ENCODE data around the gene CNNM2.
A peak's percentile ranks its signal among the peaks of the same experiment; 100 is the strongest.
"Not testable (repeated sequence)": the region's sequence is repeated elsewhere in the genome, so short reads cannot be mapped to it uniquely, and the experiment has no call there.

Gene CNNM2

GRCh38 chr10:103042129-103042528, 124.0 kb downstream of the CNNM2 start:
- DNase-seq = no peak

- no peak for DNase-seq
Observed at GRCh38 chr10:103042908-103043307, 124.8 kb downstream of the CNNM2 start.

GRCh38 chr10:103044942-103045489, 126.9 kb downstream of the CNNM2 start:
- no peak for DNase-seq

GRCh38 chr10:103045961-103046360, 127.9 kb downstream of the CNNM2 start:
- DNase-seq = no peak

- no peak for DNase-seq
Observed at GRCh38 chr10:103047381-103047780, 129.3 kb downstream of the CNNM2 start.

- DNase-seq = no peak
Observed at GRCh38 chr10:103049237-103049636, 131.1 kb downstream of the CNNM2 start.

- peak; percentile 29 for DNase-seq
Observed at GRCh38 chr10:103053659-103054581, 135.8 kb downstream of the CNNM2 start.

- no peak for DNase-seq
Observed at GRCh38 chr10:103054621-103055020, 136.5 kb downstream of the CNNM2 start.

GRCh38 chr10:103055105-103055504, 137.0 kb downstream of the CNNM2 start:
- no peak for DNase-seq

- no peak for DNase-seq
Observed at GRCh38 chr10:103058034-103058433, 139.9 kb downstream of the CNNM2 start.

GRCh38 chr10:103060575-103060974, 142.5 kb downstream of the CNNM2 start:
- no peak for DNase-seq

GRCh38 chr10:103062854-103063590, 144.9 kb downstream of the CNNM2 start:
- no peak for DNase-seq

- no peak for DNase-seq
Observed at GRCh38 chr10:103064956-103065355, 146.9 kb downstream of the CNNM2 start.

GRCh38 chr10:103066141-103067098, 148.3 kb downstream of the CNNM2 start:
- DNase-seq = no peak

- DNase-seq = not testable (repeated sequence)
Observed at GRCh38 chr10:103067099-103067477, 149.0 kb downstream of the CNNM2 start.

- no peak for DNase-seq
Observed at GRCh38 chr10:103067484-103067883, 149.4 kb downstream of the CNNM2 start.

GRCh38 chr10:103067956-103068355, 149.9 kb downstream of the CNNM2 start:
- no peak for DNase-seq

GRCh38 chr10:103069453-103070331, 151.6 kb downstream of the CNNM2 start:
- DNase-seq = peak; percentile 76

- DNase-seq = no peak
Observed at GRCh38 chr10:103072276-103072675, 154.2 kb downstream of the CNNM2 start.

- DNase-seq = no peak
Observed at GRCh38 chr10:103072891-103073290, 154.8 kb downstream of the CNNM2 start.

GRCh38 chr10:103077020-103077419, 158.9 kb downstream of the CNNM2 start:
- DNase-seq = no peak
